Measurements from ENCODE around the gene NVL.

The NVL gene

DNA sequence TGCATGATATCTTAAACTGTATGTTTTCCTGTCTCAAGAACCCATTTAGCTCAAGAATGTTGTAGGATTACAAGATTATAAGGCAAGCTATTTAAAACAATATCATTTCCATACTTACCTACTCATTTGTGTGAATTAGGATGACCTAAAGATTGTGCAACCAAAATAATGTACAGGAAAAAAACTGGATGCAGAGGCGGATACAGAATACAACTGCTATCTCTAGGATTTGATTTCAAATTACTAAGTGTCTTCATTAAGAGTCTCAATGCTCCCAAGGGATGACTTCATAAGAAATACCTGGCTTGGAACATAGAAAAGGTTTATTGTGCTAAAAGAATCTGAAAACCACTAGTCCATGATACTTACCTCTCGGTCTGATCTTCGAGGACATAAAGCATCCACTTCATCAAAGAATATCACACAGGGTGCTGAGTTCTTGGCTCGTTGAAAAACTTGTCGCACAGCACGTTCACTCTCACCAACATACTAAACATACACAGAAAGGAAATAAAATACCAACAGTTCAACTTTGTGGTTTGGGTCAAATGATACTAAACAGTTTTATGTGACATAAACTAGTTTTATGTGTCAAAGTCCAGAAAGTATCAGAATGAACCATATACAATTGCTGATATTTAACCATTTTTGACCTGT, 54.9 kb downstream of the NVL start (continued):
- TF ChIP-seq ZNF561 (tag by site-specific recombination; IDR thresholded peaks at IDR 0.05; ENCODE audit: borderline replicate concordance) (peak; percentile 76), ZNF610 (tag by site-specific recombination; IDR thresholded peaks at IDR 0.05; ENCODE audit: borderline replicate concordance) (peak; percentile 66; the same call in 1 of the 2 replicates), ZNF24 (tag by site-specific recombination; IDR thresholded peaks at IDR 0.05) (peak; percentile 31; the same call in 1 of the 2 replicates), ZNF548 (tag by site-specific recombination; IDR thresholded peaks at IDR 0.05) (no peak)
- TF ChIP-seq, protein P1, sequence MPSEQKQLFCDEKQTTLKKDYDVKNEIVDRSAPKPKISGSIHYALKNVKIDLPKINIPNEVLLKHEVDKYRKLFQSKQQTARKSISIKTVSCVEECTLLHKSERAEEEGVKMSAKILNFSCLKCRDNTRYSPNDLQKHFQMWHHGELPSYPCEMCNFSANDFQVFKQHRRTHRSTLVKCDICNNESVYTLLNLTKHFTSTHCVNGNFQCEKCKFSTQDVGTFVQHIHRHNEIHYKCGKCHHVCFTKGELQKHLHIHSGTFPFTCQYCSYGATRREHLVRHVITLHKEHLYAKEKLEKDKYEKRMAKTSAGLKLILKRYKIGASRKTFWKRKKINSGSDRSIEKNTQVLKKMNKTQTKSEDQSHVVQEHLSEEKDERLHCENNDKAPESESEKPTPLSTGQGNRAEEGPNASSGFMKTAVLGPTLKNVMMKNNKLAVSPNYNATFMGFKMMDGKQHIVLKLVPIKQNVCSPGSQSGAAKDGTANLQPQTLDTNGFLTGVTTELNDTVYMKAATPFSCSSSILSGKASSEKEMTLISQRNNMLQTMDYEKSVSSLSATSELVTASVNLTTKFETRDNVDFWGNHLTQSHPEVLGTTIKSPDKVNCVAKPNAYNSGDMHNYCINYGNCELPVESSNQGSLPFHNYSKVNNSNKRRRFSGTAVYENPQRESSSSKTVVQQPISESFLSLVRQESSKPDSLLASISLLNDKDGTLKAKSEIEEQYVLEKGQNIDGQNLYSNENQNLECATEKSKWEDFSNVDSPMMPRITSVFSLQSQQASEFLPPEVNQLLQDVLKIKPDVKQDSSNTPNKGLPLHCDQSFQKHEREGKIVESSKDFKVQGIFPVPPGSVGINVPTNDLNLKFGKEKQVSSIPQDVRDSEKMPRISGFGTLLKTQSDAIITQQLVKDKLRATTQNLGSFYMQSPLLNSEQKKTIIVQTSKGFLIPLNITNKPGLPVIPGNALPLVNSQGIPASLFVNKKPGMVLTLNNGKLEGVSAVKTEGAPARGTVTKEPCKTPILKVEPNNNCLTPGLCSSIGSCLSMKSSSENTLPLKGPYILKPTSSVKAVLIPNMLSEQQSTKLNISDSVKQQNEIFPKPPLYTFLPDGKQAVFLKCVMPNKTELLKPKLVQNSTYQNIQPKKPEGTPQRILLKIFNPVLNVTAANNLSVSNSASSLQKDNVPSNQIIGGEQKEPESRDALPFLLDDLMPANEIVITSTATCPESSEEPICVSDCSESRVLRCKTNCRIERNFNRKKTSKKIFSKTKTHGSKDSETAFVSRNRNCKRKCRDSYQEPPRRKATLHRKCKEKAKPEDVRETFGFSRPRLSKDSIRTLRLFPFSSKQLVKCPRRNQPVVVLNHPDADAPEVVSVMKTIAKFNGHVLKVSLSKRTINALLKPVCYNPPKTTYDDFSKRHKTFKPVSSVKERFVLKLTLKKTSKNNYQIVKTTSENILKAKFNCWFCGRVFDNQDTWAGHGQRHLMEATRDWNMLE (tag by site-specific recombination; conservative IDR thresholded peaks at IDR 0.05; ENCODE audit: low read depth): no peak
- TF ChIP-seq, protein P2, sequence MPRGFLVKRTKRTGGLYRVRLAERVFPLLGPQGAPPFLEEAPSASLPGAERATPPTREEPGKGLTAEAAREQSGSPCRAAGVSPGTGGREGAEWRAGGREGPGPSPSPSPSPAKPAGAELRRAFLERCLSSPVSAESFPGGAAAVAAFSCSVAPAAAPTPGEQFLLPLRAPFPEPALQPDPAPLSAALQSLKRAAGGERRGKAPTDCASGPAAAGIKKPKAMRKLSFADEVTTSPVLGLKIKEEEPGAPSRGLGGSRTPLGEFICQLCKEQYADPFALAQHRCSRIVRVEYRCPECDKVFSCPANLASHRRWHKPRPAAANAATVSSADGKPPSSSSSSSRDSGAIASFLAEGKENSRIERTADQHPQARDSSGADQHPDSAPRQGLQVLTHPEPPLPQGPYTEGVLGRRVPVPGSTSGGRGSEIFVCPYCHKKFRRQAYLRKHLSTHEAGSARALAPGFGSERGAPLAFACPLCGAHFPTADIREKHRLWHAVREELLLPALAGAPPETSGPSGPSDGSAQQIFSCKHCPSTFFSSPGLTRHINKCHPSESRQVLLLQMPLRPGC (tag by site-specific recombination; IDR thresholded peaks at IDR 0.05): no peak
- TF ChIP-seq, protein P3, sequence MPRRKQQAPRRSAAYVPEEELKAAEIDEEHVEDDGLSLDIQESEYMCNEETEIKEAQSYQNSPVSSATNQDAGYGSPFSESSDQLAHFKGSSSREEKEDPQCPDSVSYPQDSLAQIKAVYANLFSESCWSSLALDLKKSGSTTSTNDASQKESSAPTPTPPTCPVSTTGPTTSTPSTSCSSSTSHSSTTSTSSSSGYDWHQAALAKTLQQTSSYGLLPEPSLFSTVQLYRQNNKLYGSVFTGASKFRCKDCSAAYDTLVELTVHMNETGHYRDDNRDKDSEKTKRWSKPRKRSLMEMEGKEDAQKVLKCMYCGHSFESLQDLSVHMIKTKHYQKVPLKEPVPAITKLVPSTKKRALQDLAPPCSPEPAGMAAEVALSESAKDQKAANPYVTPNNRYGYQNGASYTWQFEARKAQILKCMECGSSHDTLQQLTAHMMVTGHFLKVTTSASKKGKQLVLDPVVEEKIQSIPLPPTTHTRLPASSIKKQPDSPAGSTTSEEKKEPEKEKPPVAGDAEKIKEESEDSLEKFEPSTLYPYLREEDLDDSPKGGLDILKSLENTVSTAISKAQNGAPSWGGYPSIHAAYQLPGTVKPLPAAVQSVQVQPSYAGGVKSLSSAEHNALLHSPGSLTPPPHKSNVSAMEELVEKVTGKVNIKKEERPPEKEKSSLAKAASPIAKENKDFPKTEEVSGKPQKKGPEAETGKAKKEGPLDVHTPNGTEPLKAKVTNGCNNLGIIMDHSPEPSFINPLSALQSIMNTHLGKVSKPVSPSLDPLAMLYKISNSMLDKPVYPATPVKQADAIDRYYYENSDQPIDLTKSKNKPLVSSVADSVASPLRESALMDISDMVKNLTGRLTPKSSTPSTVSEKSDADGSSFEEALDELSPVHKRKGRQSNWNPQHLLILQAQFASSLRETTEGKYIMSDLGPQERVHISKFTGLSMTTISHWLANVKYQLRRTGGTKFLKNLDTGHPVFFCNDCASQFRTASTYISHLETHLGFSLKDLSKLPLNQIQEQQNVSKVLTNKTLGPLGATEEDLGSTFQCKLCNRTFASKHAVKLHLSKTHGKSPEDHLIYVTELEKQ (tag by site-specific recombination; IDR thresholded peaks at IDR 0.05; ENCODE audit: borderline replicate concordance): peak; percentile 11; the same call in 1 of the 2 replicates
- TF ChIP-seq, protein P4, sequence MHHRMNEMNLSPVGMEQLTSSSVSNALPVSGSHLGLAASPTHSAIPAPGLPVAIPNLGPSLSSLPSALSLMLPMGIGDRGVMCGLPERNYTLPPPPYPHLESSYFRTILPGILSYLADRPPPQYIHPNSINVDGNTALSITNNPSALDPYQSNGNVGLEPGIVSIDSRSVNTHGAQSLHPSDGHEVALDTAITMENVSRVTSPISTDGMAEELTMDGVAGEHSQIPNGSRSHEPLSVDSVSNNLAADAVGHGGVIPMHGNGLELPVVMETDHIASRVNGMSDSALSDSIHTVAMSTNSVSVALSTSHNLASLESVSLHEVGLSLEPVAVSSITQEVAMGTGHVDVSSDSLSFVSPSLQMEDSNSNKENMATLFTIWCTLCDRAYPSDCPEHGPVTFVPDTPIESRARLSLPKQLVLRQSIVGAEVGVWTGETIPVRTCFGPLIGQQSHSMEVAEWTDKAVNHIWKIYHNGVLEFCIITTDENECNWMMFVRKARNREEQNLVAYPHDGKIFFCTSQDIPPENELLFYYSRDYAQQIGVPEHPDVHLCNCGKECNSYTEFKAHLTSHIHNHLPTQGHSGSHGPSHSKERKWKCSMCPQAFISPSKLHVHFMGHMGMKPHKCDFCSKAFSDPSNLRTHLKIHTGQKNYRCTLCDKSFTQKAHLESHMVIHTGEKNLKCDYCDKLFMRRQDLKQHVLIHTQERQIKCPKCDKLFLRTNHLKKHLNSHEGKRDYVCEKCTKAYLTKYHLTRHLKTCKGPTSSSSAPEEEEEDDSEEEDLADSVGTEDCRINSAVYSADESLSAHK (tag by site-specific recombination; IDR thresholded peaks at IDR 0.05): peak; percentile 89

DNA sequence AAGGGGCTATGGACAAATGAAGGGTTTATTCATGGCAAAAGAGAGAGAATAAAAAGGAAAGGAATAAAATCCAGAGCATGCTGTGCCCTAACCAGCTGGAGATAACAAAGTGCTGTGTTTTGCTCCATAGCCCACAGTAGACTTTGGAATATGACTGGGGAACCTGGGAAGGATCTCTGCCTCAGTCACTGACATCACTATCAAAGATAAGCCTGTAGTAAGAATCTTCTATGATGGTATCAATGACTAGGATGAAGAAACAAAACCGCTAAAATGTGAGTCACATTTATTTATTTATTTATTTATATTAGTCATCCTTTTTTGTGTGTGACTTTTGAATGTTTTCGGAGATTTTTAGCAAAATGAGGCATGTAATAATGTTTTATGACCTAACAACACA, 56.3 kb downstream of the NVL start:
- no peaks in the 10 kb centered on the region for H3K9me3 ChIP-seq (ENCODE audit: control insufficient read depth, insufficient read depth, low read depth, low read length)
- peaks cover 8% of the 10 kb centered on the region; the same call in 1 of the 2 replicates for H3K4me1 ChIP-seq (ENCODE audit: control insufficient read depth, insufficient read depth, low read length)
- TF ChIP-seq KLF10 (tag by site-specific recombination; IDR thresholded peaks at IDR 0.05) (peak; percentile 31; the same call in 1 of the 2 replicates), ZNF600 (tag by site-specific recombination; IDR thresholded peaks at IDR 0.05) (0 out of 2 replicates have a peak, but pooled peaks have one; percentile 21), ZBTB21 (tag by site-specific recombination; IDR thresholded peaks at IDR 0.05) (peak; percentile 29; the same call in 1 of the 2 replicates), ZNF184 (tag by site-specific recombination; IDR thresholded peaks at IDR 0.05) (peak; percentile 89), KLF8 (tag by site-specific recombination; IDR thresholded peaks at IDR 0.05) (peak; percentile 41; the same call in 1 of the 2 replicates), ZSCAN30 (tag by site-specific recombination; IDR thresholded peaks at IDR 0.05) (no peak), ZNF629 (tag by site-specific recombination; IDR thresholded peaks at IDR 0.05) (peak; percentile 88)
- TF ChIP-seq, protein P5, sequence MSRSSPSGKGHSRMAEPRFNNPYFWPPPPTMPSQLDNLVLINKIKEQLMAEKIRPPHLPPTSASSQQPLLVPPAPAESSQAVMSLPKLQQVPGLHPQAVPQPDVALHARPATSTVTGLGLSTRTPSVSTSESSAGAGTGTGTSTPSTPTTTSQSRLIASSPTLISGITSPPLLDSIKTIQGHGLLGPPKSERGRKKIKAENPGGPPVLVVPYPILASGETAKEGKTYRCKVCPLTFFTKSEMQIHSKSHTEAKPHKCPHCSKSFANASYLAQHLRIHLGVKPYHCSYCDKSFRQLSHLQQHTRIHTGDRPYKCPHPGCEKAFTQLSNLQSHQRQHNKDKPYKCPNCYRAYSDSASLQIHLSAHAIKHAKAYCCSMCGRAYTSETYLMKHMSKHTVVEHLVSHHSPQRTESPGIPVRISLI (tag by site-specific recombination; IDR thresholded peaks at IDR 0.05): no peak
- H3K27ac ChIP-seq (ENCODE audit: extremely low read depth, low read depth, low read length): no peak overlapping the region
- no peak overlapping the region for H3K4me3 ChIP-seq (ENCODE audit: low read depth, low read length)
- CTCF ChIA-PET: no interaction called here
- POLR2A ChIA-PET: no interaction called here
- peaks cover 40 to 44% of the 10 kb centered on the region in 2 experiments for H3K36me3 ChIP-seq (ENCODE audit: control insufficient read depth in 2 of 2, insufficient read depth in 1 of 2, low read length in 2 of 2)

Data from HEK293 (cell line).